ENCODE data around the gene MEF2B. TPM values are rescaled to one million over a fixed set of nuclear protein-coding genes. Genes with fewer than 3 reads are reported as not detected.
"Not testable (repeated sequence)": the region's sequence is repeated elsewhere in the genome, so short reads cannot be mapped to it uniquely, and the experiment has no call there.

MEF2B gene
- total RNA-seq, 1 experiment from 2014 or later: 1.3 TPM

GRCh38 chr19:19149435-19149834, 20.6 kb downstream of the MEF2B start:
- H3K27me3 ChIP-seq (ENCODE audit: insufficient read depth, low read length): no peaks in the 10 kb centered on the region
- no peak overlapping the region for H3K4me2 ChIP-seq (ENCODE audit: insufficient read depth, insufficient read length, low read length)
- no peak overlapping the region for H3K18ac ChIP-seq (ENCODE audit: insufficient read length, low read depth, low read length)
- H3T11ph ChIP-seq (ENCODE audit: low read length): no peak overlapping the region
- no peak for TF ChIP-seq CTCF (conservative IDR thresholded peaks at IDR 0.05)
- no peak overlapping the region for H3K27ac ChIP-seq (ENCODE audit: insufficient read length, low read depth, low read length)
- H3K56ac ChIP-seq (ENCODE audit: insufficient read length, low read depth, low read length): no peak overlapping the region
- H4K20me1 ChIP-seq (ENCODE audit: control insufficient read depth, insufficient read depth, insufficient read length): no peaks in the 10 kb centered on the region
- H2BK120ac ChIP-seq (ENCODE audit: low read depth, low read length, poor library complexity, severe bottlenecking): no peak overlapping the region
- no peaks in the 10 kb centered on the region for H3K4me1 ChIP-seq (ENCODE audit: insufficient read depth, low read length)
- H3K23me2 ChIP-seq (ENCODE audit: insufficient read length, low read depth, low read length, poor library complexity, severe bottlenecking): no peaks in the 10 kb centered on the region
- no peak overlapping the region for H4K5ac ChIP-seq (ENCODE audit: insufficient read length, low read depth, low read length)
- no peak overlapping the region for H2BK20ac ChIP-seq (ENCODE audit: low read depth, low read length, poor library complexity, severe bottlenecking)
- H3K79me2 ChIP-seq (ENCODE audit: insufficient read depth, low read length): no peaks in the 10 kb centered on the region
- no peak overlapping the region for H2BK15ac ChIP-seq (ENCODE audit: low read depth, low read length)
- H4K8ac ChIP-seq (replicated peaks; ENCODE audit: insufficient read length, low read depth, low read length): no peak overlapping the region
- H2BK12ac ChIP-seq (ENCODE audit: insufficient read length, low read depth, low read length): no peak overlapping the region
- no peak overlapping the region for H2BK5ac ChIP-seq (ENCODE audit: insufficient read length, low read length)
- no peak for DNase-seq
- no peaks in the 10 kb centered on the region for H3K9me3 ChIP-seq (ENCODE audit: control insufficient read depth, low read depth, low read length)
- WGBS (ENCODE audit: extremely low coverage, insufficient read length, low lambda C conversion rate): no CpG with 5 or more reads among the region's 2 CpGs
- H3K4ac ChIP-seq (ENCODE audit: low read depth, low read length): no peak overlapping the region
- Mint-ChIP-seq H3K36me3 (ENCODE audit: insufficient read depth in 1 of 3, low read depth in 3 of 3) (no peaks in the 10 kb centered on the region), H3K27me3 (ENCODE audit: low read depth) (peaks cover 9% of the 10 kb centered on the region), H3K9me3 (no peaks in the 10 kb centered on the region; a peak in 1 of 5 replicates), H3K4me1 (peaks cover 0 to under 1% of the 10 kb centered on the region in 2 experiments; a peak in 1 of 4 replicates), H3K27ac (peak overlapping the region in 1 of 3 experiments; percentile 74; a peak in 1 of 7 replicates), H3K4me3 (no peak overlapping the region)
- no peak overlapping the region for H4K91ac ChIP-seq (ENCODE audit: insufficient read length, low read depth, low read length)
- H3K23ac ChIP-seq (ENCODE audit: insufficient read length, low read depth, low read length): peak overlapping the region; percentile 52
- no peak overlapping the region for H2AFZ ChIP-seq (ENCODE audit: low read length)
- no peaks in the 10 kb centered on the region for H3K79me1 ChIP-seq (ENCODE audit: insufficient read depth, low read depth, low read length, poor library complexity, severe bottlenecking)
- no peak overlapping the region for H2AK5ac ChIP-seq (ENCODE audit: insufficient read length, low read length)
- no peak overlapping the region for H3K14ac ChIP-seq (ENCODE audit: insufficient read depth, low read length)
- no peak overlapping the region for H3K9ac ChIP-seq (ENCODE audit: extremely low read depth, insufficient read length, low read length)

- H2BK20ac ChIP-seq (ENCODE audit: low read depth, low read length, poor library complexity, severe bottlenecking); H3K79me1 ChIP-seq (ENCODE audit: insufficient read depth, low read depth, low read length, poor library complexity, severe bottlenecking); H2BK12ac ChIP-seq (ENCODE audit: insufficient read length, low read depth, low read length); H3K27me3 ChIP-seq (ENCODE audit: insufficient read depth, low read length); H3K14ac ChIP-seq (ENCODE audit: insufficient read depth, low read length); H3K9ac ChIP-seq (ENCODE audit: extremely low read depth, insufficient read length, low read length); H2AK5ac ChIP-seq (ENCODE audit: insufficient read length, low read length); H3K79me2 ChIP-seq (ENCODE audit: insufficient read depth, low read length); H3K4me1 ChIP-seq (ENCODE audit: insufficient read depth, low read length); H3K36me3 Mint-ChIP-seq (ENCODE audit: insufficient read depth in 1 of 3, low read depth in 3 of 3); H4K8ac ChIP-seq (replicated peaks; ENCODE audit: insufficient read length, low read depth, low read length); H3K56ac ChIP-seq (ENCODE audit: insufficient read length, low read depth, low read length); H2BK5ac ChIP-seq (ENCODE audit: insufficient read length, low read length); H3K23ac ChIP-seq (ENCODE audit: insufficient read length, low read depth, low read length); H3K27ac Mint-ChIP-seq; H3K4ac ChIP-seq (ENCODE audit: low read depth, low read length); H3K9me3 ChIP-seq (ENCODE audit: control insufficient read depth, low read depth, low read length); H4K91ac ChIP-seq (ENCODE audit: insufficient read length, low read depth, low read length); H3K9me3 Mint-ChIP-seq; H3K27ac ChIP-seq (ENCODE audit: insufficient read length, low read depth, low read length); H4K20me1 ChIP-seq (ENCODE audit: control insufficient read depth, insufficient read depth, insufficient read length); H3K23me2 ChIP-seq (ENCODE audit: insufficient read length, low read depth, low read length, poor library complexity, severe bottlenecking); H3K4me3 Mint-ChIP-seq; H3K4me2 ChIP-seq (ENCODE audit: insufficient read depth, insufficient read length, low read length); H2BK15ac ChIP-seq (ENCODE audit: low read depth, low read length); H3K18ac ChIP-seq (ENCODE audit: insufficient read length, low read depth, low read length); H2BK120ac ChIP-seq (ENCODE audit: low read depth, low read length, poor library complexity, severe bottlenecking); DNase-seq; H2AFZ ChIP-seq (ENCODE audit: low read length); H3K4me1 Mint-ChIP-seq; H3T11ph ChIP-seq (ENCODE audit: low read length); H4K5ac ChIP-seq (ENCODE audit: insufficient read length, low read depth, low read length): not testable (repeated sequence)
- H3K27me3 Mint-ChIP-seq (ENCODE audit: low read depth): peaks cover 12% of the 10 kb centered on the region
- no CpG with 5 or more reads among the region's 8 CpGs for WGBS (ENCODE audit: extremely low coverage, insufficient read length, low lambda C conversion rate)
These were observed 21.6 kb downstream of the MEF2B start for GRCh38 chr19:19148504-19148903.

All from H9 (cell line).